GM20000 (cell line): ENCODE data around the gene SLC22A7.

Experiments
- DNase-seq: peaks from one replicate; pipeline ENCODE4 v3.0.0; 2012; ENCODE audit warnings: low spot score
- TF ChIP-seq, protein P1 (sequence below): IDR thresholded peaks from 2 replicates; pipeline ENCODE4 v1.5.1; 2012; ENCODE audit warnings: mild to moderate bottlenecking, control low read depth; ENCODE audit errors: extremely low read depth, missing control alignments

Gene SLC22A7

DNA sequence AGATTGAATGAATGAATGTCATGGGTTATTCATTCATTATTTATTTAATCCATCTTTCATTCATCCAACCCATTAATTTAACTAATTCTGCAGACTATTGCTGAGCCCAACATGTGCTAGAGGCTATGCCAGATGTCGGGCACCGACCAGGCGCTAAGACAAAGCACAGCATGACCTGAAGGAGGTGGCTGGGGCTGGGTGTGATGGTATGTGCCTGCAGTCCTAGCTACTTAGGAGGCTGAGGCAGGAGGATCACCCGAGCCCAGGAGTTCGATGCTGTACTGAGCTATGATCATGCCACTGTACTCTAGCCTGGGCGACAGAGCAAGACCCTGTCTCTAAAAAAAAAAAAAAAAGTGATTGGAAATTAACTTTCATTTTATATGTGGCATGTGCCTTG lies 5.7 kb upstream of the SLC22A7 start:
- TF ChIP-seq, protein P1, sequence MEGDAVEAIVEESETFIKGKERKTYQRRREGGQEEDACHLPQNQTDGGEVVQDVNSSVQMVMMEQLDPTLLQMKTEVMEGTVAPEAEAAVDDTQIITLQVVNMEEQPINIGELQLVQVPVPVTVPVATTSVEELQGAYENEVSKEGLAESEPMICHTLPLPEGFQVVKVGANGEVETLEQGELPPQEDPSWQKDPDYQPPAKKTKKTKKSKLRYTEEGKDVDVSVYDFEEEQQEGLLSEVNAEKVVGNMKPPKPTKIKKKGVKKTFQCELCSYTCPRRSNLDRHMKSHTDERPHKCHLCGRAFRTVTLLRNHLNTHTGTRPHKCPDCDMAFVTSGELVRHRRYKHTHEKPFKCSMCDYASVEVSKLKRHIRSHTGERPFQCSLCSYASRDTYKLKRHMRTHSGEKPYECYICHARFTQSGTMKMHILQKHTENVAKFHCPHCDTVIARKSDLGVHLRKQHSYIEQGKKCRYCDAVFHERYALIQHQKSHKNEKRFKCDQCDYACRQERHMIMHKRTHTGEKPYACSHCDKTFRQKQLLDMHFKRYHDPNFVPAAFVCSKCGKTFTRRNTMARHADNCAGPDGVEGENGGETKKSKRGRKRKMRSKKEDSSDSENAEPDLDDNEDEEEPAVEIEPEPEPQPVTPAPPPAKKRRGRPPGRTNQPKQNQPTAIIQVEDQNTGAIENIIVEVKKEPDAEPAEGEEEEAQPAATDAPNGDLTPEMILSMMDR = no peak
- DNase-seq = no peak

DNA sequence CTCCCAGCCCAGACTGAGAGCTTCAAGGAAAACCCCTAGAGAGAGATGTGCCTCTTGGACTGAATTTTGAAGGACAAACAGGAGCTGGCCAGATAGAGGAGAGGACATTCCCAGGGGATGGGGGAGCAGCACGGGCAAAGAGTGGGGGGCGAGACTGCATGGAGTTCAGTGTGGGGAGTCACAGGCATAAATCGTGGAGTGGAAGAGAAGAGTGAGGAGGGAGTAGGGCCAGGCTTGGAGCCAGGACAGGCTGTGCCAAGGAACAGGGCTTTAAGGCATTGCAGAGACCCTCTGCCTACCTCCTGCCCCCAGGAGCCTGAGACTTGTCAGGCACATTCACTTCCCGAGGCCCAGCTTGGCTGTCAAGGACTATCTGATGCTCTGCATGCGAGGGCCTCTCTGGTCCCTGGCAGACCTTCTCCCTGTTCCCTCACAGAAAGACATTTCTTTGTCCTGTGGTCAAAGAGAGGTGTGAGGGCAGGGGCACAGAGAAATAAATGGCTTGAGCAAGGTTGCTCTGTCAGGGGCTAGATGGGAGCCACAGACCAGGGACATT lies 5.2 kb upstream of the SLC22A7 start:
- DNase-seq = no peak
- TF ChIP-seq, protein P1 = no peak

DNA sequence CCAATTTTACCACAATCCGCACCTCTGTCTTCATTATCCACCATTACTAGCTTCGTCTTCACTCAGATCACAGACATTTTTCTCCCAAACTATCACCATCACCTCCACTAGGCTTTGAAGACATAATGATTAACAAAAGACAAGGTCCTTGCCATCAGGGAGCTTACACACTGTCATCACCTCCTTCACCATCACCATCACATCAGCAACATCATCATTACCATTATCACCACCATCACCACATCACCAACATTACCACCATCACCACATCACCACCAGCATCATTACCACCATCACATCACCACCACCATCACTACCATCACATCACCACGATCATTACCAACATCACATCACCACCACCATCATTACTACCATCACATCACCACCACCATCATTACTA lies 4.4 kb upstream of the SLC22A7 start:
- TF ChIP-seq, protein P1 = no peak
- DNase-seq = no peak

DNA sequence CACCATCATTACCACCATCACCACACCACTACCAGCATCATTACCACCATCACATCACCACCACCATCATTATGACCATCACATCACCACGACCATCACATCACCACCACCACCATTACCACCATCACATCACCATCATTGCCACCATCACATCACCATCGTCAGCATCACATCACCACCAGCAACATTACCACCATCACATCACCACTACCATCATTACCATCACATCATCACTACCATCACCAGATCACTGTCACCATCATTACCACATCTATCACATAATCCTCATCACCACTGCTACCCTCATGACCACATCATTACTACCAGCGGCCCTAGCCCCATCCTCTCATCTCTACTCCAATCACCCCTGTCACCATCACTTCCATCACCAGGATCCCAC lies 3.5 kb upstream of the SLC22A7 start:
- DNase-seq = no peak
- TF ChIP-seq, protein P1 = no peak

DNA sequence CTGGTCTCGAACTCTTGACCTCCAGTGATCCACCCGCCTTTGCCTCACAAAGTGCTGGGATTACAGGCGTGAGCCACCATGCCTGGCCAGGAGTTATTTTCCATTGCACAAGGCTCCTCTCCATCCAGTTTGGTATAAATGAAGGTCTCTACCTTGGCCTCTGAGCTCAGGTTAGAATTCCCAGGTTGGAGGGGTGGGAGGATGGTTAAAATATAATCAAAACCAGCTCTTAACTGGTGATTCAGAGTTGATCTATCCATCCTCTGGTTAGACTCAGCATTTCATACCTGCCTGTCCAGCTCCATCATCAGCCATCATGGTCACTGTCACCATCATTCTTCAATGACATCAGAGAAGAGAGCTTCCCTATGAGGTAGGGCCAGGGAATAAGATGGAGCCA lies 2.6 kb upstream of the SLC22A7 start:
- TF ChIP-seq, protein P1 = no peak

DNA sequence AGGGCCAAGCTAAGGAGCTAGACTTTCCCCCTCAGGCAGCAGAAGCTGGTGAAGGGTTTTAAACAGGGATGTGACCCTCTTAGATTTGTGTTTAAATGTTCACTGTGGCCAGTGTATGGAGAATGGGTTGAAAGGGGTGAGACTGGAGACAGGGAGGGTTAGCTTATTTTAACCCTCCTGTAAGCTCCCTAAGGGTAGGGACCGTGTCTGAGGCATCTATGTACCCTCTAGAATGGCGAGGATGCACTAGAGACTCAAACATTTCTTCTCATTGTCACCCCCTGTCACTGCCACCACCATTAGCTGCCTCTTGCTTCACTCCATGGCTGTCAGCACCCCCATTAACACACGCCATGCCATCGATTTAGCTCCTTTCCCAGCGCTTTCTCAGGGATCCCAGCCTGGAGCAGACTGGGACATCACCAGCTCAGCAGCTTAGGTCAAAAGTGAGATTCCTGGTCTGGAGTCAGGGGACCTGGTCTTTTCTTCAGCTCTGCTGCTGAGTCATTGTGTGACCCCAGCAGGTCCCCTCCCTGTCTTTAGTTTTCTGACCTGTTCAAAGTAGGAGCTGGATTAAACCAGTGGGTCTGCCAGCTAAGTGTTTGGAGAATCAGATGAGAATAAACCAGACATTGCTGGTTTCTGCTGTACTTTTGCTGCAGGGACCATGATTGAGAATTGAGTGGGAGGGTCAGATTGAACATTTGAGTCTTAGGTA lies 1.1 kb upstream of the SLC22A7 start:
- DNase-seq = no peak
- TF ChIP-seq, protein P1 = no peak

More for the DNA sequence above, 2.6 kb upstream of the SLC22A7 start:
- DNase-seq = no peak

DNA sequence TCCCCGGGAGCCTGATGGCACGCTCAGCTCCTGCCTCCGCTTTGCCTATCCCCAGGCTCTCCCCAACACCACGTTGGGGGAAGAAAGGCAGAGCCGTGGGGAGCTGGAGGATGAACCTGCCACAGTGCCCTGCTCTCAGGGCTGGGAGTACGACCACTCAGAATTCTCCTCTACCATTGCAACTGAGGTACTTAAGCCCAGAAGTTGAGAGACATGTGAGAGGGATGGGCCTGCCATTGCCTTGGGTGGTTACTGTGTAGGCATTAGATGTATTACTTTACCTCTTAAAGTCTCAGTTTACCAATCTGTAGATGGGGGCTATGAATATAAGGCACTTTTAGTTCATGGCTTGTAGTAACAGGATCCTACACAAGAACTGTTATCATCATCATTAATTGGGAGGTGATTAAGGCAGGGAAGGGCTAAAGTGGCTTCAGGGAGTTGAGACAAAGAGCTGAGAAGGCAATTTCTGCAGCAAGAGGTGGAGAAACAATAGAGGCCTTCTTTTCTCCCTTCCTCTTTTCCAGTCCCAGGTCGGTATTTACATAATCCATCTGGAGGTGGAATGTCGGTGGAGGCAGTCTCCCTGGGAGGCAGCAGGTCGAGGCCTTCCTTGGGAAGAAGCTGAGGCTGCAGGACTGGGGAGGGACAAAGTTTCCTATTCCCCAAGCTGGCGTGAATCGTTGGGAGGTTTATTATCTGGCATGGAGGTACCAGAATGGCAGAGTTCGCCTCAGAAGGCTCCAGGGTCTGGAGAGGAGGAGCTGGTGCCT lies 691 bp downstream of the SLC22A7 start:
- peak; percentile 4 for DNase-seq
- TF ChIP-seq, protein P1 = no peak
